K562 (cell line): Measurements from ENCODE around the gene ID1. TPM values are rescaled to one million over a fixed set of nuclear protein-coding genes. Genes with fewer than 3 reads are reported as not detected.
A peak's percentile ranks its signal among the peaks of the same experiment; 100 is the strongest.

Experiments used
- ATAC-seq: fragments of 200-7000 bp; cut with Tn5 transposase; 3 replicates; pipeline ENCODE4 v1.9.1; 2020; ENCODE audit warnings: moderate library complexity
- BruUV-seq: library from RNA; stranded (reverse); fragments of 400-500 nt; replicated peaks from 2 replicates; lab custom pipeline; 2021; lab: Mats Ljungman, UMichigan
- CTCF ChIA-PET: fragments of 300-600 bp; formaldehyde crosslinking; extraction: SDS; loops from one replicate; lab custom pipeline; 2021; ENCODE audit warnings: low intra/inter-chr PET ratio; lab: Yijun Ruan, JAX
- POLR2A ChIA-PET: fragments of 300-600, 350-650 bp; sonication (Branson Sonifier 250); formaldehyde crosslinking; extraction: SDS; loops from one replicate; lab custom pipeline; 2021; ENCODE audit warnings: antibody characterized with exemption, inconsistent platforms; lab: Yijun Ruan, JAX
- DNase-seq, 4 experiments: peaks; one replicate each; pipeline versions ENCODE4 v3.0.0 to v3.0.0-alpha.2; 2011 to 2018; ENCODE audit warnings: low spot score in 3 of 4, mixed read lengths in 3 of 4; ENCODE audit errors: extremely low read depth in 1 of 4
- FAIRE-seq: peaks from 2 replicates; lab custom pipeline; 2011; peaks lifted over from hg19 to GRCh38; lab: Jason Lieb, UNC
- H2AFZ ChIP-seq: 2 replicates; pipeline ENCODE4 v1.6.0; 2011; ENCODE audit warnings: low read depth, low read length, control low read depth, inconsistent platforms
- H3K27ac ChIP-seq: fragments of 200-600 bp; 3 replicates; pipeline ENCODE4 v1.8.0; 2011; ENCODE audit warnings: low read depth, mild to moderate bottlenecking, control low read depth, inconsistent platforms, low read length, moderate library complexity, mixed read lengths; ENCODE audit errors: extremely low read depth
- H3K27me3 ChIP-seq, 2 experiments: fragments of 300-600 bp in 1 of 2; 2 replicates in 1 of 2; 3 replicates in 1 of 2; pipeline versions ENCODE4 v1.6.0 to v1.8.0; 2011; ENCODE audit warnings: inconsistent platforms in 2 of 2, low read length in 2 of 2, mild to moderate bottlenecking in 1 of 2, mixed read lengths in 1 of 2, moderate library complexity in 1 of 2; ENCODE audit not compliant: control insufficient read depth in 2 of 2, insufficient read depth in 2 of 2
- H3K36me3 ChIP-seq: fragments of 300-600 bp; 3 replicates; pipeline ENCODE4 v1.8.0; 2011; ENCODE audit warnings: mild to moderate bottlenecking, low read length, inconsistent platforms; ENCODE audit not compliant: control insufficient read depth, insufficient read depth
- H3K4me1 ChIP-seq, 2 experiments: fragments of 200-600 bp in 1 of 2; replicated peaks in 1 of 2; 2 replicates in 1 of 2; 3 replicates in 1 of 2; pipeline versions ENCODE4 v1.5.1 to v1.8.0; 2011; ENCODE audit warnings: inconsistent platforms in 2 of 2, low read length in 2 of 2, mild to moderate bottlenecking in 1 of 2, mixed read lengths in 1 of 2, moderate library complexity in 1 of 2; ENCODE audit not compliant: control insufficient read depth in 2 of 2, insufficient read depth in 2 of 2
- H3K4me2 ChIP-seq: 2 replicates; pipeline ENCODE4 v1.6.1; 2011; ENCODE audit warnings: low read length, control low read depth, inconsistent platforms, mixed read lengths; ENCODE audit not compliant: insufficient read depth
- H3K4me3 ChIP-seq: fragments of 200-600 bp; sonication (generic), shearing (Covaris generic); 2 replicates; pipeline ENCODE4 v1.5.1; 2016; ENCODE audit warnings: control low read depth, inconsistent platforms
- H3K79me2 ChIP-seq: fragments of 200-600 bp; 3 replicates; pipeline ENCODE4 v1.8.0; 2011; ENCODE audit warnings: low read length, inconsistent platforms; ENCODE audit not compliant: control insufficient read depth, insufficient read depth
- H3K9ac ChIP-seq, 2 experiments: 2 replicates each; pipeline versions ENCODE4 v1.6.0 to v1.6.1; 2011; ENCODE audit warnings: low read depth in 2 of 2, low read length in 2 of 2, control low read depth in 1 of 2, inconsistent platforms in 1 of 2, mild to moderate bottlenecking in 1 of 2, mixed read lengths in 1 of 2; ENCODE audit not compliant: insufficient read depth in 1 of 2
- H3K9me1 ChIP-seq: one replicate; pipeline ENCODE4 v1.6.0; 2011; ENCODE audit warnings: inconsistent platforms, mild to moderate bottlenecking, low read length, moderate library complexity; ENCODE audit not compliant: control insufficient read depth, insufficient read depth
- H3K9me3 ChIP-seq: replicated peaks from 2 replicates; pipeline ENCODE4 v1.5.1; 2011; ENCODE audit warnings: low read depth, low read length, inconsistent platforms; ENCODE audit not compliant: control insufficient read depth, insufficient read depth
- H4K20me1 ChIP-seq: replicated peaks from 2 replicates; pipeline ENCODE4 v1.6.1; 2011; ENCODE audit warnings: low read length, inconsistent platforms, mixed read lengths; ENCODE audit not compliant: control insufficient read depth, insufficient read depth
- CBFA2T3 ChIP-seq: fragments of 450-650 bp; IDR thresholded peaks from 2 replicates; pipeline ENCODE4 v1.6.1; 2017
- CTBP1 ChIP-seq: fragments of 450-650 bp; IDR thresholded peaks from 2 replicates; pipeline ENCODE4 v1.6.1; 2016; ENCODE audit warnings: borderline replicate concordance
- EP400 ChIP-seq: fragments of 450-650 bp; IDR thresholded peaks from 2 replicates; pipeline ENCODE4 v1.6.1; 2017; ENCODE audit warnings: antibody characterized with exemption, mild to moderate bottlenecking, moderate library complexity
- MAFG ChIP-seq: fragments of 450-650 bp; conservative IDR thresholded peaks from 2 replicates; pipeline ENCODE4 v1.6.1; 2016; ENCODE audit warnings: missing genetic modification characterization, missing compliant biosample characterization
- MAFK ChIP-seq: IDR thresholded peaks from 2 replicates; pipeline ENCODE4 v1.6.1; 2011; ENCODE audit warnings: low read length, improper control_type of control experiment
- NFE2 ChIP-seq: IDR thresholded peaks from 2 replicates; pipeline ENCODE4 v1.6.1; 2014; ENCODE audit warnings: antibody characterized with exemption, low read depth
- NFIC ChIP-seq: fragments of 450-650 bp; IDR thresholded peaks from 2 replicates; pipeline ENCODE4 v1.6.1; 2017; ENCODE audit warnings: mild to moderate bottlenecking, inconsistent platforms
- NR2C1 ChIP-seq, 2 experiments: fragments of 450-650 bp; IDR thresholded peaks; 2 replicates each; pipeline ENCODE4 v1.6.1; 2017; ENCODE audit warnings: mild to moderate bottlenecking in 2 of 2, antibody characterized with exemption in 1 of 2, inconsistent platforms in 1 of 2, missing compliant biosample characterization in 1 of 2, missing genetic modification characterization in 1 of 2
- PCBP1 ChIP-seq: fragments of 200-400 bp; formaldehyde crosslinking; IDR thresholded peaks from 2 replicates; pipeline ENCODE4 v1.6.1; 2018; ENCODE audit warnings: mild to moderate bottlenecking, low read depth, low read length; ENCODE audit not compliant: poor library complexity, severe bottlenecking
- STAT5A ChIP-seq: IDR thresholded peaks from 2 replicates; pipeline ENCODE4 v1.6.1; 2012; ENCODE audit warnings: low read length, inconsistent platforms, borderline replicate concordance
- TCF3 ChIP-seq: sonication (generic); formaldehyde crosslinking; IDR thresholded peaks from 2 replicates; pipeline ENCODE4 v1.4.0; 2020; ENCODE audit warnings: mild to moderate bottlenecking, missing genetic modification reagents
- WGBS: fragments of 100-300 bp; shearing (Covaris generic); methylation state at CpG from one replicate; pipeline ENCODE4 v1.1.6; 2016; ENCODE audit warnings: low coverage, mixed read lengths; ENCODE audit not compliant: insufficient coverage; ENCODE audit errors: missing lambda C conversion rate; 5-methylcytosine and 5-hydroxymethylcytosine counted together
- in situ Hi-C: fragments of 300-500 bp; cut with MboI; formaldehyde crosslinking; loops from 4 replicates; pipeline ENCODE4 v1.15.0; 2018; ENCODE audit warnings: inconsistent platforms, mixed read lengths
- intact Hi-C: fragments of 100-400 bp; cut with micrococcal nuclease; formaldehyde crosslinking; loops from 2 replicates; pipeline ENCODE4 v1.14.2; 2022
- polyA plus RNA-seq, 8 experiments: library from polyadenylated mRNA; depleted of rRNA in 4 of 8; stranded (reverse) in 5 of 8; unstranded in 3 of 8; fragments of >200 nt; fragmentation: Nextera tagmentation in 2 of 8; fragmentation: Illumina TruSeq in 1 of 8; extraction: Ambion mirVana in 2 of 8; extraction: Trizol in 1 of 8; gene quantifications; 2 replicates each; pipeline versions ENCODE4 v1.2.1 to v1.2.3, GENCODE V29; 2011 to 2014; ENCODE audit warnings: inconsistent platforms in 1 of 8, missing spikeins in 1 of 8
- total RNA-seq, 7 experiments: library from RNA; depleted of rRNA in 6 of 7; stranded (reverse); fragments of >200 nt in 6 of 7; fragmentation: Illumina TruSeq in 2 of 7; extraction: Trizol in 2 of 7; gene quantifications; 2 replicates each; pipeline versions ENCODE4 v1.2.1 to v1.2.3, GENCODE V29; 2011 to 2021; ENCODE audit warnings: low replicate concordance in 1 of 7
- TF ChIP-seq, protein P1 (sequence below): fragments of 250-450 bp; sonication (Bioruptor Pico); IDR thresholded peaks from 2 replicates; pipeline ENCODE4 v1.4.0; 2020; ENCODE audit warnings: mild to moderate bottlenecking, moderate library complexity, borderline replicate concordance
- TF ChIP-seq, protein P2 (sequence below), 2 experiments: IDR thresholded peaks; 2 replicates each; pipeline ENCODE4 v1.6.1; 2011; ENCODE audit warnings: borderline replicate concordance in 1 of 2, control low read depth in 1 of 2, low read depth in 1 of 2, low read length in 1 of 2, mild to moderate bottlenecking in 1 of 2, mixed read lengths in 1 of 2, moderate library complexity in 1 of 2; ENCODE audit not compliant: insufficient read depth in 1 of 2, insufficient read length in 1 of 2, poor library complexity in 1 of 2, severe bottlenecking in 1 of 2; ENCODE audit errors: extremely low read depth in 1 of 2
- TF ChIP-seq, protein P3 (sequence below), 2 experiments: fragments of 450-650 bp; conservative IDR thresholded peaks; 2 replicates each; pipeline ENCODE4 v1.6.1; 2017; ENCODE audit warnings: mild to moderate bottlenecking in 2 of 2, moderate library complexity in 2 of 2
- TF ChIP-seq, protein P4 (sequence below): sonication (generic); formaldehyde crosslinking; IDR thresholded peaks from 2 replicates; pipeline ENCODE4 v1.9.0; 2022; ENCODE audit warnings: mild to moderate bottlenecking, missing genetic modification reagents

The ID1 gene
- total and polyA plus RNA-seq, 9 of the 15 experiments (the other 6 are each of a cell fraction or from before 2014, with no cell fraction given): 1.4 to 358 (median 65.0) TPM

DNA sequence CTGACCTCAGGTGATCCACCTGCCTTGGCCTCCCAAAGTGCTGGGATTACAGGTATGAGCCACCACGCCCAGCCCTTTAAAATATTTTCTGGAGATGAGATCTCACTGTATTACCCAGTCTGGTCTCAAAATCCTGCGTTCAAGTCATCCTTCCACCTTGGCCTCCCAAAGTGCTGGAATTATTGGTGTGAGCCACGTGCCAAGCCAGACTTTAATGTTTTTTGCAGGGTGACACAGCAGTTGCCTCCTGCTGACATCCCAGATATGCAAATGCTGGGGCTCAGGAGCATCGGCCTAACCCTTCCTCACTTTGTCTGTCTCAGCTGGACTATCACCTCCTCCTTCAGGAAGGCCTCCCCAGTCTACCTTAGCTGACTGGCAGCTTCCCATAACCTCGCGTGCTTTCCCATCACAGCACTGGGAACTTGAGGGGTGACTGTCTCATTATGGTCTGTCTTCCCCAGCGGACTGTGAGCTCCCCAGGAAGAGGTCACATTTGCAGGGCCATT, 14.3 kb upstream of the ID1 start:
- Histone ChIP-seq H3K79me2 (no peaks in the 10 kb centered on the region; the same call in 2 of the 3 replicates), H4K20me1 (no peaks in the 10 kb centered on the region), H3K9me1 (no peaks in the 10 kb centered on the region), H3K36me3 (no peaks in the 10 kb centered on the region), H2AFZ (peak overlapping the region; percentile 88), H3K4me3 (no peak overlapping the region), H3K4me2 (peak overlapping the region; percentile 61), H3K4me1 (peaks cover 26 to 38% of the 10 kb centered on the region in 2 experiments), H3K27me3 (no peaks in the 10 kb centered on the region), H3K9me3 (no peaks in the 10 kb centered on the region), H3K9ac (peak overlapping the region; percentile 38; a peak in 2 of 4 replicates), H3K27ac (peak overlapping the region; percentile 67)
- CTCF ChIA-PET: no interaction called here
- BruUV-seq: no TSS peak
- DNase-seq (peak in 3 of 4 experiments; percentile 35 to 80 (median 57)), ATAC-seq (peak; percentile 75), FAIRE-seq (peak; percentile 96)
- in situ Hi-C loops: loop anchor here (25.0 kb wide), 1 partner anchor 1047 kb away; no protein-coding TSS in a partner anchor
- 24% methylated on average over 7 of the region's 7 CpGs for WGBS
- POLR2A ChIA-PET: interaction anchor here (0.8 to 4.7 kb wide), 6 partner anchors 12 to 94 kb away, joined by 3 to 43 read pairs (median 6); partner anchors contain the start of gene ID1
- intact Hi-C loops: loop anchor here (2.0 kb wide), 1 partner anchor 18 kb away; no protein-coding TSS in a partner anchor
- TF ChIP-seq MAFK: peak; percentile 64
- TF ChIP-seq EP400: 0 out of 2 replicates have a peak, but pooled peaks have one; percentile 58
- TF ChIP-seq, protein P1, sequence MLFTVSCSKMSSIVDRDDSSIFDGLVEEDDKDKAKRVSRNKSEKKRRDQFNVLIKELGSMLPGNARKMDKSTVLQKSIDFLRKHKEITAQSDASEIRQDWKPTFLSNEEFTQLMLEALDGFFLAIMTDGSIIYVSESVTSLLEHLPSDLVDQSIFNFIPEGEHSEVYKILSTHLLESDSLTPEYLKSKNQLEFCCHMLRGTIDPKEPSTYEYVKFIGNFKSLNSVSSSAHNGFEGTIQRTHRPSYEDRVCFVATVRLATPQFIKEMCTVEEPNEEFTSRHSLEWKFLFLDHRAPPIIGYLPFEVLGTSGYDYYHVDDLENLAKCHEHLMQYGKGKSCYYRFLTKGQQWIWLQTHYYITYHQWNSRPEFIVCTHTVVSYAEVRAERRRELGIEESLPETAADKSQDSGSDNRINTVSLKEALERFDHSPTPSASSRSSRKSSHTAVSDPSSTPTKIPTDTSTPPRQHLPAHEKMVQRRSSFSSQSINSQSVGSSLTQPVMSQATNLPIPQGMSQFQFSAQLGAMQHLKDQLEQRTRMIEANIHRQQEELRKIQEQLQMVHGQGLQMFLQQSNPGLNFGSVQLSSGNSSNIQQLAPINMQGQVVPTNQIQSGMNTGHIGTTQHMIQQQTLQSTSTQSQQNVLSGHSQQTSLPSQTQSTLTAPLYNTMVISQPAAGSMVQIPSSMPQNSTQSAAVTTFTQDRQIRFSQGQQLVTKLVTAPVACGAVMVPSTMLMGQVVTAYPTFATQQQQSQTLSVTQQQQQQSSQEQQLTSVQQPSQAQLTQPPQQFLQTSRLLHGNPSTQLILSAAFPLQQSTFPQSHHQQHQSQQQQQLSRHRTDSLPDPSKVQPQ (CRISPR knock-in tag): no peak
- TF ChIP-seq CTBP1: peak; percentile 33; the same call in 1 of the 2 replicates
- TF ChIP-seq, protein P2, sequence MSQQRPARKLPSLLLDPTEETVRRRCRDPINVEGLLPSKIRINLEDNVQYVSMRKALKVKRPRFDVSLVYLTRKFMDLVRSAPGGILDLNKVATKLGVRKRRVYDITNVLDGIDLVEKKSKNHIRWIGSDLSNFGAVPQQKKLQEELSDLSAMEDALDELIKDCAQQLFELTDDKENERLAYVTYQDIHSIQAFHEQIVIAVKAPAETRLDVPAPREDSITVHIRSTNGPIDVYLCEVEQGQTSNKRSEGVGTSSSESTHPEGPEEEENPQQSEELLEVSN (IDR thresholded peaks at IDR 0.05; ENCODE audit: borderline replicate concordance in 1 of 2, extremely low read depth in 1 of 2, insufficient read depth in 1 of 2, insufficient read length in 1 of 2, low read depth in 1 of 2, low read length in 1 of 2, poor library complexity in 1 of 2, severe bottlenecking in 1 of 2): peak; percentile 35 to 69
- TF ChIP-seq TCF3 (CRISPR knock-in tag): peak; percentile 20; the same call in 1 of the 2 replicates
- TF ChIP-seq MAFG (tag): peak; percentile 80
- TF ChIP-seq PCBP1: no peak
- TF ChIP-seq STAT5A: no peak
- TF ChIP-seq NR2C1 (IDR thresholded peaks at IDR 0.05): no peak
- TF ChIP-seq NR2C1 (tag; IDR thresholded peaks at IDR 0.05): 0 out of 2 replicates have a peak, but pooled peaks have one; percentile 7
- TF ChIP-seq, protein P3, sequence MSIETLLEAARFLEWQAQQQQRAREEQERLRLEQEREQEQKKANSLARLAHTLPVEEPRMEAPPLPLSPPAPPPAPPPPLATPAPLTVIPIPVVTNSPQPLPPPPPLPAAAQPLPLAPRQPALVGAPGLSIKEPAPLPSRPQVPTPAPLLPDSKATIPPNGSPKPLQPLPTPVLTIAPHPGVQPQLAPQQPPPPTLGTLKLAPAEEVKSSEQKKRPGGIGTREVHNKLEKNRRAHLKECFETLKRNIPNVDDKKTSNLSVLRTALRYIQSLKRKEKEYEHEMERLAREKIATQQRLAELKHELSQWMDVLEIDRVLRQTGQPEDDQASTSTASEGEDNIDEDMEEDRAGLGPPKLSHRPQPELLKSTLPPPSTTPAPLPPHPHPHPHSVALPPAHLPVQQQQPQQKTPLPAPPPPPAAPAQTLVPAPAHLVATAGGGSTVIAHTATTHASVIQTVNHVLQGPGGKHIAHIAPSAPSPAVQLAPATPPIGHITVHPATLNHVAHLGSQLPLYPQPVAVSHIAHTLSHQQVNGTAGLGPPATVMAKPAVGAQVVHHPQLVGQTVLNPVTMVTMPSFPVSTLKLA (conservative IDR thresholded peaks at IDR 0.05): peak; percentile 77 to 87
- TF ChIP-seq CBFA2T3: peak; percentile 43; the same call in 1 of the 2 replicates
- TF ChIP-seq NFIC: peak; percentile 14; the same call in 1 of the 2 replicates
- TF ChIP-seq, protein P4, sequence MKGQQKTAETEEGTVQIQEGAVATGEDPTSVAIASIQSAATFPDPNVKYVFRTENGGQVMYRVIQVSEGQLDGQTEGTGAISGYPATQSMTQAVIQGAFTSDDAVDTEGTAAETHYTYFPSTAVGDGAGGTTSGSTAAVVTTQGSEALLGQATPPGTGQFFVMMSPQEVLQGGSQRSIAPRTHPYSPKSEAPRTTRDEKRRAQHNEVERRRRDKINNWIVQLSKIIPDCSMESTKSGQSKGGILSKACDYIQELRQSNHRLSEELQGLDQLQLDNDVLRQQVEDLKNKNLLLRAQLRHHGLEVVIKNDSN (CRISPR knock-in tag): peak; percentile 61
- TF ChIP-seq NFE2: peak; percentile 94
